ENCODE measurements around the gene EMILIN3.

EMILIN3 gene

GRCh38 chr20:41392871-41393704 lies 26.5 kb upstream of the EMILIN3 start:
- TF ChIP-seq MAX (IDR thresholded peaks at IDR 0.05; ENCODE audit: low read depth, low read length) (no peak), POLR2A (IDR thresholded peaks at IDR 0.05; ENCODE audit: extremely low read depth, insufficient read length) (no peak), CTCF (IDR thresholded peaks at IDR 0.05; ENCODE audit: low read depth, low read length) (no peak), MYC (IDR thresholded peaks at IDR 0.05; ENCODE audit: low read depth, low read length) (no peak)
- no peak overlapping the region for H3K4me3 ChIP-seq (ENCODE audit: low read depth, low read length)
- no peak for DNase-seq (ENCODE audit: low read depth)

DNA sequence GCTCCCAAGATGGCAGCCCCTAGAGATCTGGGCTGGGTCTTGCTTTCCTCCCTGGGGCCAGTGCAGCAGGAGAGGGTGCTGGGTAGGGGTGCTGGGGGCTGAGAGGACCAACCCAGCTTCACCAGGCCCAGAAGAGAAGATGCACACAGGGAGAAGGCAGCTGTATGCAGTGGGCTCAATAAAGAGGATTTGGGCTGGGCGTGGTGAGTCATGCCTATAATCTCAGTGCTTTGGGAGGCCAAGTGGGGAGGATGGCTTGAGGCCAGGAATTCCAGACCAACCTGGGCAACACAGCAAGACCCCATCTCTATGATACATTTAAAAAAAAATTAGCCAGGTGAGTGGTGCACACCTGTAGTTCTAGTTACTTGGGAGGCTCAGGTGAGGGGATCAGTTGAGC lies 25.7 kb upstream of the EMILIN3 start:
- no peak overlapping the region for H3K4me3 ChIP-seq (ENCODE audit: low read depth, low read length)
- TF ChIP-seq CTCF (IDR thresholded peaks at IDR 0.05; ENCODE audit: low read depth, low read length) (no peak), POLR2A (IDR thresholded peaks at IDR 0.05; ENCODE audit: extremely low read depth, insufficient read length) (no peak), MAX (IDR thresholded peaks at IDR 0.05; ENCODE audit: low read depth, low read length) (no peak), MYC (IDR thresholded peaks at IDR 0.05; ENCODE audit: low read depth, low read length) (no peak)
- no peak for DNase-seq (ENCODE audit: low read depth)

DNA sequence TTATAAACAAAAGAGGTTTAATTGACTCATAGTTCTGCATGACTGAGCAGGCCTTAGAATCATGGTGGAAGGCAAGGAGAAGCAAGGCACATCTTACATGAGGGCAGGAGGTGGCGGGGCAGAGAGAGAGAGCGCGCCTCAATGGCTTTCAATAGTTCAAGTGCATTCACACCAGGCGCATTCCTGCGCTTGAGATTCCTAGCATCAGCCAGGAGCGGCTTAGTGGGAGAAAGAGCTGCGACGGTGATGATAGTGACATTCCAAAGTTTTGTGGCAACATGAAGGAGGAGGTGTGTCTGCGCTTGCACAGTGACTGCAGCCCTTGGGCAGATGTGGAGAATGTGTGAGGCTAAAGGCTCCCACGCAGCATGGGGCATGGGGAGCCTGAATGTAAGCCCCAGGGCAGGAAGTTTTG lies 25.0 kb upstream of the EMILIN3 start:
- no peak overlapping the region for H3K4me3 ChIP-seq (ENCODE audit: low read depth, low read length)
- no peak for DNase-seq (ENCODE audit: low read depth)
- TF ChIP-seq MYC (IDR thresholded peaks at IDR 0.05; ENCODE audit: low read depth, low read length) (no peak), POLR2A (IDR thresholded peaks at IDR 0.05; ENCODE audit: extremely low read depth, insufficient read length) (no peak), MAX (IDR thresholded peaks at IDR 0.05; ENCODE audit: low read depth, low read length) (no peak), CTCF (IDR thresholded peaks at IDR 0.05; ENCODE audit: low read depth, low read length) (no peak)

GRCh38 chr20:41390889-41391288 lies 24.3 kb upstream of the EMILIN3 start:
- TF ChIP-seq CTCF (IDR thresholded peaks at IDR 0.05; ENCODE audit: low read depth, low read length): no peak
- DNase-seq (ENCODE audit: low read depth): no peak
- H3K4me3 ChIP-seq (ENCODE audit: low read depth, low read length): no peak overlapping the region

- DNase-seq (ENCODE audit: low read depth): no peak
- TF ChIP-seq MAX (IDR thresholded peaks at IDR 0.05; ENCODE audit: low read depth, low read length): no peak
- TF ChIP-seq CTCF (IDR thresholded peaks at IDR 0.05; ENCODE audit: low read depth, low read length): no peak
- no peak for TF ChIP-seq POLR2A (IDR thresholded peaks at IDR 0.05; ENCODE audit: extremely low read depth, insufficient read length)
- TF ChIP-seq MYC (IDR thresholded peaks at IDR 0.05; ENCODE audit: low read depth, low read length): no peak
- H3K4me3 ChIP-seq (ENCODE audit: low read depth, low read length): no peak overlapping the region
Measured at GRCh38 chr20:41387444-41387851, 20.8 kb upstream of the EMILIN3 start.
